Measurements from ENCODE around the gene SPOCK2.
"Not testable (repeated sequence)": the region's sequence is repeated elsewhere in the genome, so short reads cannot be mapped to it uniquely, and the experiment has no call there.

SPOCK2 gene

GRCh38 chr10:72087969-72088888 lies at the start of gene SPOCK2:
TSS of gene SPOCK2 (minus strand) at chr10:72088551. CDS start at chr10:72088328, 223 bp downstream.
- no peak for DNase-seq

GRCh38 chr10:72137583-72137982 lies 49.2 kb upstream of the SPOCK2 start:
- no peak for DNase-seq

GRCh38 chr10:72136225-72136624 lies 47.9 kb upstream of the SPOCK2 start:
- not testable (repeated sequence) for DNase-seq

GRCh38 chr10:72134785-72135767 lies 46.7 kb upstream of the SPOCK2 start:
- DNase-seq, result no peak

- DNase-seq, result no peak
These were observed 45.2 kb upstream of the SPOCK2 start for GRCh38 chr10:72133517-72133916.

GRCh38 chr10:72132854-72133253 lies 44.5 kb upstream of the SPOCK2 start:
- DNase-seq, result no peak

GRCh38 chr10:72127571-72127970 lies 39.2 kb upstream of the SPOCK2 start:
- DNase-seq, result no peak

GRCh38 chr10:72126872-72127232 lies 38.5 kb upstream of the SPOCK2 start:
- DNase-seq, result no peak

- DNase-seq, result no peak
These were observed 38.0 kb upstream of the SPOCK2 start for GRCh38 chr10:72126184-72126871.

- no peak for DNase-seq
These were observed 36.6 kb upstream of the SPOCK2 start for GRCh38 chr10:72124989-72125388.

GRCh38 chr10:72124381-72124780 lies 36.0 kb upstream of the SPOCK2 start:
- no peak for DNase-seq

GRCh38 chr10:72123616-72124015 lies 35.3 kb upstream of the SPOCK2 start:
- DNase-seq, result no peak

- DNase-seq, result no peak
These were observed 33.9 kb upstream of the SPOCK2 start for GRCh38 chr10:72122221-72122620.

- DNase-seq, result no peak
These were observed 33.0 kb upstream of the SPOCK2 start for GRCh38 chr10:72121389-72121788.

GRCh38 chr10:72116372-72116771 lies 28.0 kb upstream of the SPOCK2 start:
- no peak for DNase-seq

- no peak for DNase-seq
These were observed 26.5 kb upstream of the SPOCK2 start for GRCh38 chr10:72114706-72115450.

GRCh38 chr10:72110673-72111401 lies 22.5 kb upstream of the SPOCK2 start:
- no peak for DNase-seq

- no peak for DNase-seq
These were observed 21.3 kb upstream of the SPOCK2 start for GRCh38 chr10:72109636-72110157.

- DNase-seq, result no peak
These were observed 20.7 kb upstream of the SPOCK2 start for GRCh38 chr10:72108830-72109635.

GRCh38 chr10:72108004-72108370 lies 19.6 kb upstream of the SPOCK2 start:
- DNase-seq, result not testable (repeated sequence)
